Astrocyte of the hippocampus (primary cell): ENCODE results near the gene FRS2.
"Not testable (repeated sequence)": the region's sequence is repeated elsewhere in the genome, so short reads cannot be mapped to it uniquely, and the experiment has no call there.

Experiments used
- DNase-seq: peaks from one replicate; pipeline ENCODE4 v3.0.0; 2011; ENCODE audit warnings: low read depth, low spot score

FRS2 gene, protein sequence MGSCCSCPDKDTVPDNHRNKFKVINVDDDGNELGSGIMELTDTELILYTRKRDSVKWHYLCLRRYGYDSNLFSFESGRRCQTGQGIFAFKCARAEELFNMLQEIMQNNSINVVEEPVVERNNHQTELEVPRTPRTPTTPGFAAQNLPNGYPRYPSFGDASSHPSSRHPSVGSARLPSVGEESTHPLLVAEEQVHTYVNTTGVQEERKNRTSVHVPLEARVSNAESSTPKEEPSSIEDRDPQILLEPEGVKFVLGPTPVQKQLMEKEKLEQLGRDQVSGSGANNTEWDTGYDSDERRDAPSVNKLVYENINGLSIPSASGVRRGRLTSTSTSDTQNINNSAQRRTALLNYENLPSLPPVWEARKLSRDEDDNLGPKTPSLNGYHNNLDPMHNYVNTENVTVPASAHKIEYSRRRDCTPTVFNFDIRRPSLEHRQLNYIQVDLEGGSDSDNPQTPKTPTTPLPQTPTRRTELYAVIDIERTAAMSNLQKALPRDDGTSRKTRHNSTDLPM

GRCh38 chr12:69470189-69471075 is at the start of gene FRS2:
Gene FRS2 (plus strand): TSS chr12:69470388. CDS start chr12:69569031, 98,643 bp downstream.
- peak; percentile 96 for DNase-seq

DNA sequence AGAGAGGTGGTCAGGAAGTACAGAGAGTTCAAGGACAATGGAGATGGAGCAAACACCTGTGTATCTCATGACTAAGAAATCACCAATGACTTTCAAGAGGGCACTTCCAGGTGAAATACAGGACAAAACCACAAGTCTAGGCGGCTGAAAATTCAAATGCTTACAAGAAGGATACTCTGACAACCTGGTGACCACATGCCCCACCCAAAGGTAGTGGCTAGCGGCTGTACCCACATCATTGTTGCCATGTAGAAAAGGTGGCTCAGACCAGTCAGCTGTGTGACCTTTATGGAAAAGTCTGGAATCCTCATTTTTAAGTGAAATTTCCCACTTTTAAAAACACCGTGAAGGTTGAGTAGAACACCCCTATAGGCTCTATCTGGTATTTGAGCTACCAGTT is 48.6 kb upstream of the FRS2 start:
- DNase-seq = no peak

GRCh38 chr12:69423037-69423905 is 46.9 kb upstream of the FRS2 start:
- DNase-seq = no peak

DNA sequence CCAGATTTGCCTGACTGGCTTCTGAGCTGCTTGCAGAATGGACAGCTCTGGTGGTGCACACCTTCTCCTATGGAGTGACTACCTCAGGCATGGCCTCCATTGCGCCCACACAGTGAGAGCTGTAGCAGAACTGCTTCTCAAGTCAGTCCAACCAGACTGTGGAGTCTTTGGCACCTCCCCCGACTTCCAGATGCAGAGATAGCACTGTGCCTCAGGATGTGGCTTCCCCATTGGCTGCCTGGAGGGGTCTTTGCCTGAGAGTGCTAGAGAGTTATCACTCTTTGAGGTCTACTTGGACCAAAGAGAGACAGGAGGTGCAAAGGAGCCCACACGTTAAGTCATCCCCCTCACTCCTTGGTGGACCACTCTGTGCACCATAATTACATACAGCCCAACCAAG is 44.8 kb upstream of the FRS2 start:
- no peak for DNase-seq

DNA sequence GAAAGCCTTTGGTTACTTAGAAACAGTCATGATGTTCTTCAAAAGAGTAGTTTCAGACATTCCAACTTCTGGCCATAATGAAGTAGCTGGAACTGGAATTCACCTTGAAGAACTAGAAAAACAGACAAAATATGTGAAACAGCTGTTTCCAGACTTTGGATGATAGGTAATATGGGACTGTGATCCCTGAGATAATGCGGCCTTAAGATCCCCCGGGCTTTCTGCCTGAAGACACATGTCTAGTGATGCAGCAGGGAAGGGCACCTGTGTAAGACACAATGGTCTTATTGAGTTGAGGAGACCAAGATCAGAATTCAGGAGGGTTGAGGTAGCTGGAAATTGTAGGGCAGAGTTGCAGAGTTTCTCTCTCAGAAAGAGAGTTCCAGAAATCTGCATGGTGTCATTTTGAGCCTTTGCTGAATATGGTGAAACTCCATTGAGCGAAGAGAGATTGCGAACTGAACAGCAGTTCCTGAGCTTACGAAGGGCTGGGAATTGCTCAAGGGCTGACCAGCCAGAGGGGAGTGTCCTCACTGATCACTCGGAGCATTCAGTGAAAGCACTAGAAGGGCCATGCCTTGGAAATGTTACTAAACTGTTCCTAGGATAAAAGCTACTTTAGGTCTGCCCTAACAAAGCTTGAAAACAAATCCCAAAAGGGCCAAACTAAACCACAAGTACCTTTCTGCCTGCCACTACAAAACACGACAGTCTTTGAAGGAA is 41.7 kb upstream of the FRS2 start:
- no peak for DNase-seq

DNA sequence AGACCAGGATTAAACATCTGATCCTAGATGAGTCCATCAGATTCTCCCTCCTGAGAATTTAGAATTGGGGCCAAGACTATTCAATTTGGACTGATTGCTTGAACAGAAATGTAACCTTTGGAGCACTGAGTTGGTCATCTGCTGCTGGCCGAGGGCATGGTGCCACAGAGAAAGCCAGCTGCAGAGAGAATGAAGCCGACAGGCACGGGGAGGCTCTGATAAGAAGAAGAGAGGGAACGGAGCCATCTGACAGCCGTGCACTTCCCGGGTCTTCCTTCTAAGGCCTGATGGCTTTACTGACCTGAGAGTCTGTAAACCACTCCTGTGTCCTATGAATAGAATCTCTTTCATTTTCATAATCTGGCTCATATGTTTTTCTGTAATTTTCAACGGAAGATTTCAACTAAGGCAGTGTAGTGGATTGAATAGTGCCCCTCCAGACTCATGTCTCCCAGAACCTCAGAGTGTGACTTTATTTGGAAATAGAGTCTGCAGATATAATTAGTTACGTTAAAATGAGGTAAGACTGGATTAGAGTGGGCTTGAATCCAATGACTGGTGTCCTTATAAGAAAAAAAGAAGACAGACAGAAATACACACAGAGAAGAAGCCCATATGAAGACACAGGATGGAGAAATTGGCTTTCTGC is 39.1 kb upstream of the FRS2 start:
- no peak for DNase-seq

DNA sequence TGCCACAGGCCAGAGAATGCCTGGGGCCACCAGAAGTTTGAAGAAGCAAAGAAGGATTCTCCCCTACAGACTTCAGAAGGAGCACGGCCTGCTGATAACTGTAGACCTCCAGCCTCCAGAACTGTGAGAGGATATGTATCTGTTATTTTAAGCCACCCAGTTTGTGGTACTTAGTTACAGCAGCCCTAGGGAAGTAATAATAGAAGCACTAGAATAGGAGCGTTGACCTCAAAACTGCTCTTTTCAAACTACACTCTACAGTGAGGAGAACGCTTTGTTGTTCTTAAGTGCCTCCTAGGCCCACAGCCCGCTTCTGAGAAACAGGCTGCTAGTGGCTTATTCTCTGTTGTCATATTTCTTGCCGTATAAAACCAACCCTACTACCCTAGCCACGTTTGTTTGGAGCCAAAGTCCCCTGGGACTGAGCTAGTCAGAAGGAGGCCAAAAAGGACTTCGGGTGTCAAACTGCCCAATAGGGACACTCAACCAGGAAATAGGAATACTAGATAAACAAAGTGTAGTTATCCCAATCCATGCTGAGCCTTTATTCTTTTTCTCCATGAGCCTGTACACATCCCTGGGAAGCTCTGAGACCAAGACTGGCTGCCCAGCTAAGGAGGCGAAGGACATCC is 38.5 kb upstream of the FRS2 start:
- no peak for DNase-seq

GRCh38 chr12:69433653-69434052 is 36.5 kb upstream of the FRS2 start:
- no peak for DNase-seq

DNA sequence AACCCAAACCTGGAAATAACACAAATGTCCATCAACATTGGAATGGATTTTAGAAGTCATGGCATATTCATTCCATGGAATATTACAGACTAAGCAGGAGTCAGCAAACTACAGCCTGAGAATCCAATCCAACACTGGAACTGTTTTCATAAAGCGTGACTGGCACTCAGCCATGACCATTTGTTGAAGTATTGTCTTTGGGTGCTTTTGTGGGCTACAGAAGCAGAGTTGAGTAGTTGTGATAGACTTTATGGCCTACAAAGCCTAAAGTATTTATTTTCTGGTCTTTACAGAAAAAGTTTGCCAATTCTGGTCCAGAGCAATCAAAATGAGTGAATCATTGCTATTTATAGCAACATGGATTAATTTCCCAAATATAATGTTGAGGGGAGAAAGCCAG is 34.5 kb upstream of the FRS2 start:
- peak; percentile 10 for DNase-seq

GRCh38 chr12:69437073-69437472 is 33.1 kb upstream of the FRS2 start:
- DNase-seq = no peak

DNA sequence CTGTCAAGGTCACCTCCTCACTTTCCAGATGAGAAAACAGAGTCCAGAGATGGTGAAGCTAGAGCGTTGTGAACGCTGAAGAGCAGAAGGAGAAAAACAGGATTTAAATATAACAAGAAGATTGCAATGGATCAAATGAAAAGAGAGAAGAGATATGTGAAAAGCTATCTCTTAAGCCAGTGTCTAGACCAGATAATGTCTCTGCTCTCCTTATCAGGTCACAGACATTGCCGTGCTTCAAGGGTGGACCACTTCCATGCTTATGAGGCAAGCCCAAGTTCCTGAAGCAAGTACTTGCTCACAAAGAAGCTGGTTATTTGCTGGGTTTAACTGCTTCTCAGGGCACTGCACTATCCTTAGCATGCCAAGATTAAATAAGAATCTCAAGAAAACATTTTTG is 31.6 kb upstream of the FRS2 start:
- no peak for DNase-seq

DNA sequence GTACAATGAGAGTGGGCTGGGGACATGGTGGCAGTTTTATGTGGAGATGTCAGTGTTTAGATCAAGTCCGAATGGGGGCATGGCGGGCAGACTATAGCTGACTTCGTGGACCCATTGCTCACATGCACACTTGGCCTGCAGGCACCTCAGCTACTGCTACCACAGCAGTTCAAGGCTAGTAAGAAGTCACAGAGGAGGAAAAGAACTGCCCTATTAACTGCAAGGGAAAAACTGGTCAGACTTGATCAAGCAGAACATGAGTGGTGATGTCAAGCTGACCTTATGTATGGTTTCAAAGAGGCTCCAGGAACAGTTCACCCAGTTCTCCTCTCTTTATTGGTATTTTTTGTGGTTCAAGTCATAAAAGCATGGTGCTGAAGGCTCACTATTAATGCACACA is 30.2 kb upstream of the FRS2 start:
- DNase-seq = no peak

DNA sequence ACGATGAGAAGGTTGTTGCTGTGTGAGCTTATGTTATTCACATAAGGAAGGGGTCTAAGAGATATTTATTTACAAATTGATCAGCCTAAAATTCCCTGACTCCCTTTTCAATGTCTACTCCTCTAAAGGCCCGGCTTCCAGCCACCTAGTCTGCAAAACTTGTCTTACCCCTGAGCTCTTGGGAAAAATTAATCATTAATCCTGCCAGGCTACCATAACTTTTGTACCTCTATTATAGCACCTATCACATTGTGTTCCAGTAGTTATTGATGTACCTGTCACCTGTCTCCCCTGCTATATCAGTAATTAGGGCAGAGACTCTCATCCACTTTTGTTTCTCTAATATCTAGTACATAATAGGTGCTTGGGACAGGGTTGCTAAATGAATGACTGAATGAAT is 29.3 kb upstream of the FRS2 start:
- DNase-seq = no peak

- peak; percentile 46 for DNase-seq
These were observed 27.3 kb upstream of the FRS2 start for GRCh38 chr12:69442894-69443293.

DNA sequence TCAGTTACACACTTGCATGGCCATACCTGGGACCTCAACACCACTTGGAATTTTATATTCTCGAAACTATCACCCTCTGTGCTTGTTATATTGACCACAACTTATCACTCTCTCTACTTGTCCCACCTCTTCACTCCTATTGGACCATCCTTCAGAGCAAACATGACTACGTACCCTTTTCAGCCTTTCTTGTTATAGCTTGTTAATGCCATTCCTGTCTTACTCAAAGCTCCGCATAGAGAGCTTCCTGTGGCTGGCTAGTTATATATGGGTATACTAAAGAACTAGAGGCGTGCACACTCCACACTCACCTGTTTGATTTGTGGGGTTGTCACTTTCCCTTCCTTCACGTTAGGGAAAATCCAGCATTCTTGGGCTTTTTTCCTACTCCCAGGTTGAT is 26.3 kb upstream of the FRS2 start:
- DNase-seq = no peak

GRCh38 chr12:69447892-69448291 is 22.3 kb upstream of the FRS2 start:
- no peak for DNase-seq

DNA sequence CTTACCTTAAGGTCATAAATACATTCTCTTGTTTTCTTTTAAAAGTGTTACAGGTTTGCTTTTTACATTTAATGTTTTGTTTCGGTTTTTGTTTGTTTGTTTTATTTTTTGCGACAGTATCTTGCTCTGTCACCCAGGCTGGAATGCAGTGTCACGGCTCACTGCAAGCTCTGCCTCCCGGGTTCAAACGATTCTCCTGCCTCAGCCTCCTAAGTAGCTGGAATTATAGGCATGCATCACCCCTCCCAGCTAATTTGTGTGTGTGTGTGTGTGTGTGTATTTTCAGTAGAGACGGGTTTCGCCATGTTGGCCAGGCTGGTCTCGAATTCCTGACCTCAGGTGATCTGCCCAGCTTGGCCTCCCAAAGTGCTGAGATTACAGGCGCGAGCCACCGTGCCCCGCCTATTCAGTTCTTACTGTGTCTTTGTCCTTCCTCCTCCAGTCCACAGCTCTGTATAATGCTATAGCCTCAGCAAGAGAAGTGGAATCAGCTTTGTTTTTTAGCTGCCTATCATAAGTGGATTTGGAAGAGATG is 17.5 kb upstream of the FRS2 start:
- not testable (repeated sequence) for DNase-seq

GRCh38 chr12:69456239-69456638 is 13.9 kb upstream of the FRS2 start:
- DNase-seq = no peak

GRCh38 chr12:69457433-69457832 is 12.8 kb upstream of the FRS2 start:
- DNase-seq = no peak

DNA sequence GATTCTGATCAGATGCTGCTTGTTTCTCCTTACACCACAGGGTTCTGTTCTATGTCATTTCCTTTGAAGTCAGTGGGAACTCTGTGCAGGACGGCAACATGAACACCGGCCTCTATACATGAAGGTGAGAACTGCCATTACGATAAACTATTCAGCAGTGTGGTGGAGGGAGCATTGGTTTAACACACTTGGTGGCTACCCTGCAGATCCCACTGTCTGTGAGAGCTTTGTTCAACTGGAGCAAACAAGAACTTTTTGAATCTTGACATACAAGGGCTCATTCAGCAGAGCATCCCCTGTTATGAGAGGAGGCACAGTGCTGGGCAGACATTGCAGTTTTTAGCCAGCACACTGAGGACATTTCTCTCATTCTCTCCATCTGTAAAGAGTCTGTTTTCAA is 10.7 kb upstream of the FRS2 start:
- DNase-seq = no peak
